Stimulated activated naive CD8-positive, alpha-beta T cell treated with anti-CD3 and anti-CD28 coated beads, Interleukin-15, Interleukin-2, amounts not matched to agents 100 U/mL and 50 U/mL, for 24 hours (primary cell): Measurements from ENCODE around the gene GRAMD2A.
A peak's percentile ranks its signal among the peaks of the same experiment; 100 is the strongest.

Experiments
- ATAC-seq: fragments of 150-1000 bp; cut with Tn5 transposase; one replicate; pipeline ENCODE4 v1.10.0; 2021
- DNase-seq: peaks from one replicate; pipeline ENCODE4 v3.0.0; 2021

GRAMD2A gene

GRCh38 chr15:72133211-72133610 lies 64.4 kb downstream of the GRAMD2A start:
- no peak for DNase-seq
- no peak for ATAC-seq

- DNase-seq (no peak), ATAC-seq (no peak)
Measured at GRCh38 chr15:72131922-72132321, 65.7 kb downstream of the GRAMD2A start.

GRCh38 chr15:72130272-72130671 lies 67.3 kb downstream of the GRAMD2A start:
- no peak for DNase-seq
- no peak for ATAC-seq

GRCh38 chr15:72128359-72128758 lies 69.2 kb downstream of the GRAMD2A start:
- DNase-seq, result no peak
- ATAC-seq, result no peak

GRCh38 chr15:72127724-72128322 lies 69.8 kb downstream of the GRAMD2A start:
- DNase-seq, result no peak
- ATAC-seq, result no peak

GRCh38 chr15:72124218-72124617 lies 73.4 kb downstream of the GRAMD2A start:
- ATAC-seq (no peak), DNase-seq (no peak)

- ATAC-seq (peak; percentile 76), DNase-seq (peak; percentile 99)
Measured at GRCh38 chr15:72118017-72118978, 79.3 kb downstream of the GRAMD2A start, which contains the start of the genes MYO9A and SENP8. Gene MYO9A, minus strand, starts transcription at chr15:72118150. Its CDS starts 71,587 bp downstream, at chr15:72046563. Gene SENP8, plus strand, starts transcription at chr15:72118403. Its CDS starts 21,221 bp downstream, at chr15:72139624.

GRCh38 chr15:72117486-72118016 lies 80.0 kb downstream of the GRAMD2A start:
- DNase-seq, result peak; percentile 79
- ATAC-seq, result peak; percentile 71

- DNase-seq (no peak), ATAC-seq (peak; percentile 0)
Measured at GRCh38 chr15:72116731-72117485, 80.7 kb downstream of the GRAMD2A start.

GRCh38 chr15:72113347-72114031 lies 84.1 kb downstream of the GRAMD2A start:
- ATAC-seq (no peak), DNase-seq (no peak)

- DNase-seq (no peak), ATAC-seq (no peak)
Measured at GRCh38 chr15:72112805-72113204, 84.8 kb downstream of the GRAMD2A start.

- DNase-seq (no peak), ATAC-seq (no peak)
Measured at GRCh38 chr15:72112116-72112515, 85.5 kb downstream of the GRAMD2A start.

GRCh38 chr15:72110355-72110754 lies 87.2 kb downstream of the GRAMD2A start:
- ATAC-seq (no peak), DNase-seq (no peak)
